A549 (cell line): Measurements from ENCODE around the gene GABRR3.

Experiments used
- BCL3 ChIP-seq: fragments of >200 bp; sonication (Bioruptor Twin); formaldehyde crosslinking; IDR thresholded peaks from 3 replicates; pipeline ENCODE4 v1.6.1; 2016
- CTCF ChIP-seq: fragments of >200 bp; sonication (Bioruptor Twin); formaldehyde crosslinking; IDR thresholded peaks from 3 replicates; pipeline ENCODE4 v1.5.1; 2016
- EHMT2 ChIP-seq: fragments of 200-600 bp; sonication (generic); IDR thresholded peaks from 2 replicates; pipeline ENCODE4 v1.6.1; 2016; ENCODE audit warnings: antibody characterized with exemption, low read depth, mild to moderate bottlenecking, moderate library complexity
- JUN ChIP-seq, 2 experiments: fragments of >200 bp; sonication (Bioruptor Twin); formaldehyde crosslinking; IDR thresholded peaks; 2 replicates in 1 of 2; 3 replicates in 1 of 2; pipeline ENCODE4 v1.6.1; 2016 to 2017
- POLR2A ChIP-seq: IDR thresholded peaks from 2 replicates; pipeline ENCODE4 v1.6.1; 2012; ENCODE audit warnings: mild to moderate bottlenecking, low read length
- POLR2AphosphoS2 ChIP-seq: conservative IDR thresholded peaks from 2 replicates; pipeline ENCODE4 v1.6.1; 2012; ENCODE audit warnings: low read length, improper control_type of control experiment, inconsistent platforms
- RFX5 ChIP-seq: fragments of 450-650 bp; IDR thresholded peaks from 2 replicates; pipeline ENCODE4 v1.7.1; 2014; ENCODE audit warnings: antibody characterized with exemption, mild to moderate bottlenecking, moderate library complexity
- SMC3 ChIP-seq: fragments of >200 bp; sonication (Bioruptor Twin); formaldehyde crosslinking; IDR thresholded peaks from 3 replicates; pipeline ENCODE4 v1.6.1; 2018; ENCODE audit warnings: inconsistent platforms
- ZC3H11A ChIP-seq: fragments of 450-650 bp; IDR thresholded peaks from 2 replicates; pipeline ENCODE4 v1.6.1; 2014; ENCODE audit warnings: antibody characterized with exemption, mild to moderate bottlenecking
- ZNF302 ChIP-seq: fragments of 250-450 bp; sonication (Bioruptor Pico); IDR thresholded peaks from 2 replicates; pipeline ENCODE4 v1.9.0; 2021; ENCODE audit warnings: inconsistent platforms, mild to moderate bottlenecking, moderate library complexity

GRCh38 chr3:97950360-97950759 is 84.8 kb downstream of the GABRR3 start:
- TF ChIP-seq POLR2A (no peak), CTCF (no peak), EHMT2 (no peak), ZC3H11A (no peak), JUN (IDR thresholded peaks at IDR 0.05) (no peak), RFX5 (no peak), ZNF302 (CRISPR knock-in tag) (no peak), BCL3 (no peak), POLR2AphosphoS2 (no peak), SMC3 (no peak)
